ENCODE results near the gene CABP4.

The CABP4 gene

DNA sequence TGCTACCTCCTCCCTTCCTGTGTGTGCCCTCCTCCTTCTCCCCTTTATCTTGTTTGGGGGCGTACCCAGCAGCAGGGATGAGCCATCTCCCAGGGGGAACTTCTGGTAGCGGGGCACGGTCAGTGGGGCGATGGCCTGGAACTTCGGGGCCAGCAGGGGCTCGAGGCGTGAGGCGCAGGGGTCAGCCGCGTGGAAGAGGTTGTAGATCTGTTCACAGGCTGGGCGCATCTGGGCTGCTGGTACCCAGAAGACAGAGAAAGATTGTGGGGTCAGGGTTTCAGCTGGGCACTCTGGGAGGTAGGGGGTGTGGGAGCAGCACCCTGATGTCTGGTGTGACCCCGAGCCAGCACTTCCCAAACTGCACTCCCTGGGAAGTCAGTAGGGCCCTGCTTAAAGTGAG, 41.0 kb downstream of the CABP4 start:
- Histone ChIP-seq H2AFZ (ENCODE audit: low read length) (no peak overlapping the region), H3K9me2 (ENCODE audit: low read depth, low read length) (no peaks in the 10 kb centered on the region), H3K9ac (ENCODE audit: low read length) (no peak overlapping the region), H3K27me3 (ENCODE audit: insufficient read depth, low read length) (no peaks in the 10 kb centered on the region), H3K9me3 (ENCODE audit: low read length) (no peaks in the 10 kb centered on the region), H4K20me1 (ENCODE audit: insufficient read depth, low read length) (no peaks in the 10 kb centered on the region), H3K4me2 (ENCODE audit: low read length) (no peak overlapping the region), H3K79me2 (ENCODE audit: insufficient read depth, low read length) (no peaks in the 10 kb centered on the region), H3F3A (ENCODE audit: insufficient read depth, low read length) (no peaks in the 10 kb centered on the region), H3K36me3 (ENCODE audit: insufficient read depth, low read length) (peaks cover 46% of the 10 kb centered on the region; the same call in 1 of the 2 replicates), H3K27ac (ENCODE audit: low read depth, low read length, poor library complexity, severe bottlenecking) (no peak overlapping the region), H3K4me3 (ENCODE audit: low read depth, low read length, poor library complexity, severe bottlenecking) (no peak overlapping the region), H3K4me1 (ENCODE audit: insufficient read depth, low read length, severe bottlenecking) (no peaks in the 10 kb centered on the region)
- TF ChIP-seq EZH2 (IDR thresholded peaks at IDR 0.05; ENCODE audit: borderline replicate concordance, low read length), result no peak
- TF ChIP-seq, protein P1, sequence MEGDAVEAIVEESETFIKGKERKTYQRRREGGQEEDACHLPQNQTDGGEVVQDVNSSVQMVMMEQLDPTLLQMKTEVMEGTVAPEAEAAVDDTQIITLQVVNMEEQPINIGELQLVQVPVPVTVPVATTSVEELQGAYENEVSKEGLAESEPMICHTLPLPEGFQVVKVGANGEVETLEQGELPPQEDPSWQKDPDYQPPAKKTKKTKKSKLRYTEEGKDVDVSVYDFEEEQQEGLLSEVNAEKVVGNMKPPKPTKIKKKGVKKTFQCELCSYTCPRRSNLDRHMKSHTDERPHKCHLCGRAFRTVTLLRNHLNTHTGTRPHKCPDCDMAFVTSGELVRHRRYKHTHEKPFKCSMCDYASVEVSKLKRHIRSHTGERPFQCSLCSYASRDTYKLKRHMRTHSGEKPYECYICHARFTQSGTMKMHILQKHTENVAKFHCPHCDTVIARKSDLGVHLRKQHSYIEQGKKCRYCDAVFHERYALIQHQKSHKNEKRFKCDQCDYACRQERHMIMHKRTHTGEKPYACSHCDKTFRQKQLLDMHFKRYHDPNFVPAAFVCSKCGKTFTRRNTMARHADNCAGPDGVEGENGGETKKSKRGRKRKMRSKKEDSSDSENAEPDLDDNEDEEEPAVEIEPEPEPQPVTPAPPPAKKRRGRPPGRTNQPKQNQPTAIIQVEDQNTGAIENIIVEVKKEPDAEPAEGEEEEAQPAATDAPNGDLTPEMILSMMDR (IDR thresholded peaks at IDR 0.05; ENCODE audit: low read length), result no peak

DNA sequence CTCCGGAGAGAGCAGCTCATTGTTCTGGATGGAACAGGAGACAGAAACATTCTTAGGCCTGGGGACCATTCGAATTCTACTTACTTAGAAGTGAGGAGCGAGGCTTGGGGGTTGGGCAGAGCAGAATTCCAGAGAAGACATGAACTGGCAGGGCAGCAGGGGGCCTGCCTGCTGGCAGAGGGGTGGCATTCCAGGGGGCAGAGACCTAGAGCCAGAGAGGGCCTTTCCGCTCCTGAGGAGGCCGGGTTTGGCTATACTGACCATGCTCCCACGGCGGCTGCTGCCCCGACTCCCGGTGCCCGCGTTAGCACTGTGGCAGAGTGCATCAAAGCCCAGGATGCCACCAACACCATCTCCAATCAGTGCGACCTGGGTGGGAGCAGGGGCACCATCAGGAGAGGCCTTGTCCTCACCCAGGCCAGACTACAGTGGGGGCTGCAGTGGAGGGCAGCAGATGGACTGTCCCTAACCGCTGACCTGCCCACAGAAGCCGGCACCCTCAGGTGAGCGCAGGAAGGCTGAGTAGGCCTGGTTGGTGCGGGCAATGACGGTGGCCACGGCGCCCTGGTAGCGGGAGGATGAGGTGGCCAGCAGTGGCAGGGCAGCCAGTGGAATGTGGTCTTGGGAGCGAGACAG, 42.6 kb downstream of the CABP4 start:
- Histone ChIP-seq H3K4me2 (ENCODE audit: low read length) (no peak overlapping the region), H3K27ac (ENCODE audit: low read depth, low read length, poor library complexity, severe bottlenecking) (no peak overlapping the region), H3K9ac (ENCODE audit: low read length) (no peak overlapping the region), H3K4me3 (ENCODE audit: low read depth, low read length, poor library complexity, severe bottlenecking) (no peak overlapping the region), H2AFZ (ENCODE audit: low read length) (no peak overlapping the region), H3K9me3 (ENCODE audit: low read length) (no peaks in the 10 kb centered on the region), H3K4me1 (ENCODE audit: insufficient read depth, low read length, severe bottlenecking) (no peaks in the 10 kb centered on the region), H4K20me1 (ENCODE audit: insufficient read depth, low read length) (no peaks in the 10 kb centered on the region), H3K79me2 (ENCODE audit: insufficient read depth, low read length) (no peaks in the 10 kb centered on the region), H3K27me3 (ENCODE audit: insufficient read depth, low read length) (no peaks in the 10 kb centered on the region), H3K36me3 (ENCODE audit: insufficient read depth, low read length) (peaks cover 41% of the 10 kb centered on the region; the same call in 1 of the 2 replicates), H3F3A (ENCODE audit: insufficient read depth, low read length) (no peaks in the 10 kb centered on the region), H3K9me2 (ENCODE audit: low read depth, low read length) (no peaks in the 10 kb centered on the region)
- TF ChIP-seq, protein P1 (IDR thresholded peaks at IDR 0.05; ENCODE audit: low read length), result no peak
- TF ChIP-seq EZH2 (IDR thresholded peaks at IDR 0.05; ENCODE audit: borderline replicate concordance, low read length), result no peak

GRCh38 chr11:67498544-67498972, 43.4 kb downstream of the CABP4 start:
- no peak overlapping the region for H3K27ac ChIP-seq (ENCODE audit: low read depth, low read length, poor library complexity, severe bottlenecking)
- no peak overlapping the region for H3K4me3 ChIP-seq (ENCODE audit: low read depth, low read length, poor library complexity, severe bottlenecking)
- H3F3A ChIP-seq (ENCODE audit: insufficient read depth, low read length), result no peaks in the 10 kb centered on the region
- no peak overlapping the region for H3K4me2 ChIP-seq (ENCODE audit: low read length)
- no peaks in the 10 kb centered on the region for H3K9me3 ChIP-seq (ENCODE audit: low read length)
- no peak overlapping the region for H3K9ac ChIP-seq (ENCODE audit: low read length)
- H3K79me2 ChIP-seq (ENCODE audit: insufficient read depth, low read length), result no peaks in the 10 kb centered on the region
- H4K20me1 ChIP-seq (ENCODE audit: insufficient read depth, low read length), result no peaks in the 10 kb centered on the region
- no peaks in the 10 kb centered on the region for H3K9me2 ChIP-seq (ENCODE audit: low read depth, low read length)
- H3K4me1 ChIP-seq (ENCODE audit: insufficient read depth, low read length, severe bottlenecking), result peaks cover under 1% of the 10 kb centered on the region
- peaks cover 33% of the 10 kb centered on the region; the same call in 1 of the 2 replicates for H3K36me3 ChIP-seq (ENCODE audit: insufficient read depth, low read length)
- H2AFZ ChIP-seq (ENCODE audit: low read length), result no peak overlapping the region
- TF ChIP-seq, protein P1 (IDR thresholded peaks at IDR 0.05; ENCODE audit: low read length), result no peak
- no peak for TF ChIP-seq EZH2 (IDR thresholded peaks at IDR 0.05; ENCODE audit: borderline replicate concordance, low read length)
- no peaks in the 10 kb centered on the region for H3K27me3 ChIP-seq (ENCODE audit: insufficient read depth, low read length)
